SJSA1 (cell line): ENCODE data around the gene ZNF492. TPM values are rescaled to one million over a fixed set of nuclear protein-coding genes. Genes with fewer than 3 reads are reported as not detected.
"Not testable (repeated sequence)": the region's sequence is repeated elsewhere in the genome, so short reads cannot be mapped to it uniquely, and the experiment has no call there.

Experiments used
- DNase-seq, 2 experiments: peaks; one replicate each; pipeline ENCODE4 v3.0.0-alpha.2; 2015 to 2020; ENCODE audit warnings: low spot score in 2 of 2, low read depth in 1 of 2
- H3K27ac ChIP-seq: fragments of 250-450 bp; sonication (Bioruptor Pico); 2 replicates; pipeline ENCODE4 v1.5.1; 2020; ENCODE audit warnings: mild to moderate bottlenecking, moderate library complexity
- H3K27me3 ChIP-seq: fragments of 250-450 bp; sonication (Bioruptor Pico); replicated peaks from 2 replicates; pipeline ENCODE4 v1.5.1; 2020; ENCODE audit warnings: mild to moderate bottlenecking, moderate library complexity
- H3K36me3 ChIP-seq: fragments of 250-450 bp; sonication (Bioruptor Pico); 2 replicates; pipeline ENCODE4 v1.5.1; 2020; ENCODE audit warnings: mild to moderate bottlenecking
- H3K4me1 ChIP-seq: fragments of 250-450 bp; sonication (Bioruptor Pico); replicated peaks from 2 replicates; pipeline ENCODE4 v1.6.1; 2021; ENCODE audit warnings: mild to moderate bottlenecking
- H3K4me3 ChIP-seq: fragments of 250-450 bp; sonication (Bioruptor Pico); 2 replicates; pipeline ENCODE4 v1.5.1; 2020; ENCODE audit warnings: mild to moderate bottlenecking
- H3K9me3 ChIP-seq: fragments of 250-450 bp; sonication (Bioruptor Pico); replicated peaks from 2 replicates; pipeline ENCODE4 v1.5.1; 2020; ENCODE audit warnings: mild to moderate bottlenecking
- total RNA-seq: library from RNA; depleted of rRNA; stranded (reverse); fragments of >200 nt; shearing (Covaris generic); gene quantifications from 2 replicates; pipeline ENCODE4 v1.2.3, GENCODE V29; 2014; rRNA removed

ZNF492 gene
- total RNA-seq, 1 experiment from 2014 or later = not detected

DNA sequence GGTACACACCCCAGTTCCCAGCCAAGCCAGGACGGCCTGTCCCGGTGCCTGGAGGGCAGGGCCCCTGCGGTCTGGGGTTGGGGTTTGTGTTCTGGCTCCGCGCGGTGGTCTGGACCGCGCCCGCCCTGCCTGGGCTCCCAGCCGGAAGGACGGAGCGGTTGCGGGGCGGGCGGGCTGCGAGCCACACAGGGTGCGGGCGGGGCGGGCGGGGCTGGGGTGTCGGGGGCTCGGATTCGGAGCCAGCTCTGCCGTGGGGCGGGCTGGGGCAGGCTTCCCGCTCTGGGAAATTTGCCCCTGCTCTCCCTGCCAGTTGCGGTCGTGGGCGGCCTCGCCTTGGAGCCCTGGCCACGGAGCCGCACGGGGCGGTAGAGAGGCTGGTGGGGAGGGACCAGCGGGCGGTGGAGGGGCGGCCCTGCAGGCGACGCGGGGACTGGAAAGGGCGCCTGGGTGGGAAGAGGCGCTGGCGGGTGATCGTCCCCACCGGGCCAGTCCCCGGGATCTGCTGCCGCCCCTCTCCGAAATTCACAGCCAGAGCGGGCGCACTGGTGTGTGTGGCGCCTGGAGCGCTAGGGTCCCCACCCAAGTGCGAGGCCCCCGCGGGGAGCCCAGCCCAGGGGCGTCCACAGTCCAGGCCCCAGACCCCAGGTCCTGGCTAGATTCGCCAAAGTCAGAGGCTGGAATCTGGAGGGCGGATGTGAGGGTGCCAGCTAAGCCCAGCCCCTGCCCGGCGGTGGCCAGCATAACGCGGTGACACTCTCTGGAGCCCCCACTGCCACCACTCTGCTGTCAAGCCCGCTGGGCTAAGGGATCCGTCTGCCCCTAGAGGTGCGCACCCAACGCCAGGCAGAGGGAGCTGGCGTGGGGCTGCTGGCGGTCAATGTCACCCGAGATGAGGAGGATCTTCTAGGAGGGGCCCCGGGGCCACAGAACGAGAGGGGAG is 11.0 kb upstream of the ZNF492 start:
- H3K27me3 ChIP-seq = no peaks in the 10 kb centered on the region
- H3K4me3 ChIP-seq = no peak overlapping the region
- no peak for DNase-seq
- H3K36me3 ChIP-seq = no peaks in the 10 kb centered on the region
- H3K4me1 ChIP-seq = no peaks in the 10 kb centered on the region
- no peak overlapping the region for H3K27ac ChIP-seq
- peaks cover 8% of the 10 kb centered on the region; the same call in 1 of the 2 replicates for H3K9me3 ChIP-seq

DNA sequence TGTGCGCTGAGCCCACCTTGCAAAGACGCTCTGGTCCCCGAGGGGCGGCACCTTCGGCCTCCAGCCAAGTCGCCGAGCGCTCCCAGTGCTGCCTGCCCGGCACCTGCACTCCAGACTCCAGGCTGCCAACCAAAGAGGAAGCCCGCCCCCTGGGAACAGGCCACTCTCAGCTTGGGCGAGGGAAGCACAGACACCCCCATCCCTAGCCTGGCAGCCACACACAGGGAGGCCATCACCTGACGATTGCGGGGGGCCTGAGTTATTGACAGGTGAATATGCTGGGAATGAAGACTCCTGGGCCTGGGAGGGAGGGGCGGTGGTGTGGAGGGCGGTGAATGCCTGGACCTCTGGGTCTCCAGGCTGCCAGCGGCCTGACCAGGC is 10.3 kb upstream of the ZNF492 start:
- H3K9me3 ChIP-seq = peaks cover 11% of the 10 kb centered on the region; the same call in 1 of the 2 replicates
- H3K27me3 ChIP-seq = no peaks in the 10 kb centered on the region
- no peak overlapping the region for H3K4me3 ChIP-seq
- H3K36me3 ChIP-seq = no peaks in the 10 kb centered on the region
- no peak overlapping the region for H3K27ac ChIP-seq
- DNase-seq = no peak
- H3K4me1 ChIP-seq = no peaks in the 10 kb centered on the region

DNA sequence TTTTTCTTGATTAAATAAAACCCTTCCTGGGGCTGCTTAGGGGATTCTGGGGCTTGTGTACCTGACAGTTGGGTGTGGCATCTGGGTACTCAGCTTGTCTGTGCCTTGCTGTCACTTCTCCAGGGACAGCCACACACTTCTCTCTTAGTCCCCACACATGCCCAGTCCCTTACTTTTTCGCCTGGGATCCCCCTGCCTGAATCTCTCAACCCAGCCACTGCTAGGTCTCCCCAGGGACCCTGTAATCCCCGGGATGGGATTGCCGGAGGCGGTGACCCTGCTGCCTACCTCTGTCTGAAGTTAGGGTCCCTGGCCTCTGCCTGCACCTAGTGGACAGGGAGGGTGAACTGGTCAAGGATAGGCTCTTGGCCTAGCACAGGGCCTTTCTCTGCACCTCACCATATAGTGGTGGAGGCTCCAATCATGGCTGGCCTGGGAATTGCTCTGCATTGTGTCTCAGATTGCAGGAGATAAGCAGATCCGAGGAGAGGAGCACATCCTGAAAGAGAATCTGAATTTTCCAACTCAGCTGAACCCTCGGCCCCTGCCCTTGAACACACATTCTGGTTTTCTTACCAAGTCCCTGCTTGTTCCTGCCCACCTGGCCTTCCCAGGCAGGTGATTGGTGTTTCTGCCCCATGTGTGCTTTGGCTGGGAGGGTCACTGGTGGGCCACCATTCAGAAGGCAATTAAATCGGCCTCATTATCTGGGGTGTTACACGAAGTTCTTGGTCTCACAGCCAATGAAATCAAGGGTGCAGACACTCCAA is 8.7 kb upstream of the ZNF492 start:
- Histone ChIP-seq H3K27me3 (no peaks in the 10 kb centered on the region), H3K4me3 (no peak overlapping the region), H3K27ac (no peak overlapping the region), H3K36me3 (no peaks in the 10 kb centered on the region), H3K4me1 (no peaks in the 10 kb centered on the region), H3K9me3 (peaks cover 11% of the 10 kb centered on the region; the same call in 1 of the 2 replicates)
- no peak for DNase-seq

DNA sequence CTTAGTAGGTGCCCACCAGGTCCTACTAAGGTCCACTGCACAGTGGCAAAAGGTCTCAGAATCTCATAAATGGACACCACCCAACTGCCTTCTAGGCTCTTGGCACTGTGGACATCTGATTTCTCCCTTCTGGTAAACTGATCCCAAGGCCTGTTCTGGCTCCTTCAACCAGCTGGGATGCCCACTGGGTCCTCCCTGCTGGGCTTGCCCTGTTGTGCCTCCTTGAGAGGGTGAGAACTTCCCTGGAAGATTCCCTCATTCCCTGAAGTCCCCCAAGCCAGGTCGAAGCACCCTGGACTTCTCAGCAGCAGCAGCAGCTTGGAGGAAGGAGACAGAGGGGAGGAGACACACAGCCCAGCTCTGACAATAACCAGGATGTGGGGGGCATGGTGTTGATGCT is 6.6 kb upstream of the ZNF492 start:
- DNase-seq = no peak

DNA sequence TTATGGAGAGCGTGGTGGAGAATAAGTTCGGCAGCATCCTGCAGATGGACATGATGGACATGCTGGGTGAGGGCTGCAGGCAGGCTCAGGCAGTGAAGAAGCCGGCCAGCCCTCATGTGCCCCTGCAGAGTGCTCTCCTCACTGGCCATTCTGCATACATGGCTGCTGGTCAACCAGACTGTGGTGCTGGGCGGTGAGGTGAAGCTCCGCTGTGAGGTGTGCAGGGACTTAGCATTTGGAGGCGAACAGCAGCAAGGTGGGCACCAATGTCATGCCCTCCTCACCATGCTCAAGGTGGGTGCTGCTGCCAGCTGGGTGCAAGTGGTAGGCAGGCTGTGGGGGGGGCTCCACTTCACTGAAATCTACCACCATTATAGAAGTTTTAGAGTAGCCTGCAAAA is 5.7 kb upstream of the ZNF492 start:
- no peak for DNase-seq
- H3K36me3 ChIP-seq = no peaks in the 10 kb centered on the region
- no peaks in the 10 kb centered on the region for H3K27me3 ChIP-seq
- H3K4me1 ChIP-seq = no peaks in the 10 kb centered on the region
- no peak overlapping the region for H3K4me3 ChIP-seq
- no peak overlapping the region for H3K27ac ChIP-seq
- peaks cover 14% of the 10 kb centered on the region; the same call in 1 of the 2 replicates for H3K9me3 ChIP-seq

More for the DNA sequence above, 6.6 kb upstream of the ZNF492 start:
- Histone ChIP-seq H3K36me3 (no peaks in the 10 kb centered on the region), H3K9me3 (peaks cover 11% of the 10 kb centered on the region; the same call in 1 of the 2 replicates), H3K4me3 (no peak overlapping the region), H3K27me3 (no peaks in the 10 kb centered on the region), H3K4me1 (no peaks in the 10 kb centered on the region), H3K27ac (no peak overlapping the region)

DNA sequence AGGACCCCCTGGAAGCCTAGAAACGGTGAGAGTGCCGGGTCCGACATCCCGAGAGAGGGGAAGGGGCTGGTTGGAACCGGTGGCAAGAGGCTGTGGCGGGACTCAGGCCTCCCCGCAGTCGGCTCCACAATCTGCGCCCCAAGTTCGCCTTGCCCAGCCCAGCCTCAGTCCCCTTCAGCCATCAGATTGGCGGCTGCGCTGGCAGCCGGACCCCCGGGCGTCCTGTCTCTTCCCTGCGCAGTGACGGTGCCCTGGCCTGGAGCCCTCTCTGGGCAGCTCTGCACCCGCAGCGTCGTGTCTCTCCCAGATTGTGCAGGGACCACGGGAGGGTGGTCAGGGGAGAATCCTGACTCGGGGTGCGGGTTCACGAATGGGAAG is 315 bp downstream of the ZNF492 start:
- H3K27ac ChIP-seq = no peak overlapping the region
- no peak overlapping the region for H3K4me3 ChIP-seq
- H3K36me3 ChIP-seq = no peaks in the 10 kb centered on the region
- H3K27me3 ChIP-seq = no peaks in the 10 kb centered on the region
- DNase-seq = no peak
- H3K9me3 ChIP-seq = 0 out of 2 replicates have a peak, but pooled peaks cover 4% of the 10 kb centered on the region
- H3K4me1 ChIP-seq = no peaks in the 10 kb centered on the region

DNA sequence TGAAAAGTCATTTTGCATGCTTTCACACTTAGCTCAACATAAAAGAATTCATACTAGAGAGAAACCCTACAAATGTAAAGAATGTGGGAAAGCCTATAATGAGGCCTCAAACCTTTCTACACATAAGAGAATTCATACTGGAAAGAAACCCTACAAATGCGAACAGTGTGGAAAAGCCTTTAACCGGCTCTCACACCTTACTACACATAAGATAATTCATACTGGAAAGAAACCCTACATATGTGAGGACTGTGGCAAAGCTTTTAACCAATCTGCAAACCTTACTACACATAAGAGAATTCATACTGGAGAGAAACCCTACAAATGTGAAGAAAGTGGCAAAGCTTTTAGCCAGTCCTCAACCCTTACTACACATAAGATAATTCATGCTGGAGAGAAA is 51.4 kb downstream of the ZNF492 start:
- not testable (repeated sequence) for H3K36me3 ChIP-seq, H3K4me1 ChIP-seq, H3K27me3 ChIP-seq, DNase-seq, H3K4me3 ChIP-seq, H3K9me3 ChIP-seq, H3K27ac ChIP-seq

DNA sequence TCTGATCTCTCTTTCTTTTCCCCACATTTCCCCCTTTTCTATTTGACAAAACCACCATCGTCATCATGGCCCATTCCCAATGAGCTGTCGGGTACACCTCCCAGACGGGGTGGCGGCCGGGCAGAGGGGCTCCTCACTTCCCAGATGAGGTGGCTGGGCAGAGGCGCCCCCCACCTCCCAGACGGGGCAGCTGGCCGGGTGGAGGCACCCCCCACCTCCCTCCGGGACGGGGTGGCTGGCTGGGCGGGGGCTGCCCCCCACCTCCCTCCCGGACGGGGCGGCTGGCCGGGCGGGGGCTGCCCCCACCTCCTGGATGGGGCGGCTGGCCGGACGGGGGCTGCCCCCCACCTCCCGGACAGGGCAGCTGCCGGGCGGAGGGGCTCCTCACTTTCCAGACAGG is 68.5 kb downstream of the ZNF492 start:
- H3K27me3 ChIP-seq, H3K4me1 ChIP-seq, H3K9me3 ChIP-seq, H3K27ac ChIP-seq, DNase-seq, H3K36me3 ChIP-seq, H3K4me3 ChIP-seq: not testable (repeated sequence)

DNA sequence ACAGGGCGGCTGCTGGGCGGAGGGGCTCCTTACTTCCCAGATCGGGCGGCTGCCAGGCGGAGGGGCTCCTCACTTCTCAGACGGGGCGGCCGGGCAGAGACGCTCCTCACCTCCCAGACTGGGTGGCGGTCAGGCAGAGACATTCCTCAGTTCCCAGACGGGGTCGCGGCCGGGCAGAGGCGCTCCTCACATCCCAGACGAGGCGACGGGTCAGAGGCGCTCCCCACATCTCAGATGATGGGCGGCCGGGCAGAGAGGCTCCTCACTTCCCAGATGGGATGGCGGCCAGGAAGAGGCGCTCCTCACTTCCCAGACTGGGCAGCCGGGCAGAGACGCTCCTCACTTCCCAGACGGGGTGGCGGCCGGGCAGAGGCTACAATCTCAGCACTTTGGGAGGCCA is 69.0 kb downstream of the ZNF492 start:
- DNase-seq, H3K4me3 ChIP-seq, H3K27me3 ChIP-seq, H3K4me1 ChIP-seq, H3K36me3 ChIP-seq, H3K9me3 ChIP-seq, H3K27ac ChIP-seq: not testable (repeated sequence)

DNA sequence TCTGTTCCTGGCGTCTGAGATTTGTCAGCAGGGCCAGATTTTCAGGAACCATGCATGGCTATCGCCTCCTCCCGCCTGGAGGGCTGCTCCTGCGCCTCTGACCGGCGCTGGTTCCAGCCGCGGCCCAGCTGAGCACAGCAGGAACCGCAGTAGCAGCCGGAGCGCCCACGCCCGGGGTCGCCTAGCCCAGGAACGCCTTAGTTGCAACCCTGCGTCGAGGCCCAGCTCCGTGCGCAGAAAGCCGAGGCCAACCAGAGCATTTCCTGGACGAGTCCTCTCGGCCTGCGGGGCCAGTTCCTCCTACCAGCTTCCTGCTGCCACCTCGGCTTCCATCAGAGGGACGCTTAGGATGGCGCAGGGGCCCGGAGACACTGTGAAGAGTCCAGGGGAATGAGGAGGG is 74.9 kb downstream of the ZNF492 start:
- H3K27me3 ChIP-seq = no peaks in the 10 kb centered on the region
- no peak overlapping the region for H3K4me3 ChIP-seq
- no peak for DNase-seq
- no peaks in the 10 kb centered on the region; the same call in 1 of the 2 replicates for H3K9me3 ChIP-seq
- no peak overlapping the region for H3K27ac ChIP-seq
- H3K4me1 ChIP-seq = no peaks in the 10 kb centered on the region
- no peaks in the 10 kb centered on the region for H3K36me3 ChIP-seq

Other genes starting within 250 kb of the ZNF492 start
- not detected in 2 replicates for gene ZNF98, start 212.0 kb upstream of the ZNF492 start, total RNA-seq
- not detected in 2 replicates for gene ZNF99, start 149.8 kb downstream of the ZNF492 start, total RNA-seq
- gene ZNF723, start 198.0 kb downstream of the ZNF492 start, total RNA-seq = not detected in 2 replicates